Epithelial cell of umbilical artery (primary cell): Measurements from ENCODE around the gene NTRK3. TPM values are rescaled to one million over a fixed set of nuclear protein-coding genes. Genes with fewer than 3 reads are reported as not detected.

ENCODE experiments used
- total RNA-seq: library from RNA; depleted of rRNA; stranded (reverse); fragments of >200 nt; gene quantifications from 2 replicates; pipeline ENCODE4 v1.2.3, GENCODE V29; 2014

NTRK3 gene
- total RNA-seq = not detected in 2 replicates

GRCh38 chr15:88256279-88257230 is at the start of gene NTRK3:
Gene NTRK3, minus strand, starts transcription at chr15:88256739. Its CDS starts 586 bp downstream, at chr15:88256153.

Other genes starting within 250 kb of the NTRK3 start
- 24.0 TPM in 2 replicates for gene MRPL46, start 210.6 kb upstream of the NTRK3 start, total RNA-seq
- 37.7 and 70.8 TPM in 2 replicates for gene MRPS11, start 211.0 kb upstream of the NTRK3 start, total RNA-seq